ENCODE measurements around the gene TGFBR3.
A peak's percentile ranks its signal among the peaks of the same experiment; 100 is the strongest.

The TGFBR3 gene

GRCh38 chr1:91736715-91737615, 149.0 kb downstream of the TGFBR3 start:
- no peak for DNase-seq (ENCODE audit: low read depth, low spot score)

DNA sequence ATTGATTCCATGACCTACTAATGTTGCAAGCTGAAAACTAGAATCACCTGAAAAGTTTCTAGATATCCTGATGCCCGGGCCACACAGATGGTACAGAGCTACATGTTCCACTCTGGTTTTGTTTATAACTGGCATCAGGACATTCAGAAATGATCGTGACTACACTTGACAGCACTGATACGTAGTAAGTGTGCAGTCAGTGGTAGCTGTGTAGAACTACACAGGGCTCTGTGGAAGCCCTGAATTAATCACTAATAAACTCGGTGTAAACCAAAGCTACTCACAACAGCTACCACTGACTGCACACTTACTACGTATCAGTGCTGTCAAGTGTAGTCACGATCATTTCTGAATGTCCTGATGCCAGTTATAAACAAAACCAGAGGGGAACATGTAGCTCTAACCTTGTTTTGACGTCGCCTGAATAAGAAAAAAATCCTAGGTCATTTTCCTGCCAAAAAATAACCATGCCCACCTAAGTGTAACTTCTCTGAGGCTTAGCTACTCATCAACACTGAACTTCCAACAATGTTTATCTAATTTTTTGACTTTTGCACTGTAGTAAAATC, 149.7 kb downstream of the TGFBR3 start:
- DNase-seq (ENCODE audit: low read depth, low spot score): no peak

- no peak for DNase-seq (ENCODE audit: low read depth, low spot score)
These were observed 150.6 kb downstream of the TGFBR3 start for GRCh38 chr1:91735266-91735845.

DNA sequence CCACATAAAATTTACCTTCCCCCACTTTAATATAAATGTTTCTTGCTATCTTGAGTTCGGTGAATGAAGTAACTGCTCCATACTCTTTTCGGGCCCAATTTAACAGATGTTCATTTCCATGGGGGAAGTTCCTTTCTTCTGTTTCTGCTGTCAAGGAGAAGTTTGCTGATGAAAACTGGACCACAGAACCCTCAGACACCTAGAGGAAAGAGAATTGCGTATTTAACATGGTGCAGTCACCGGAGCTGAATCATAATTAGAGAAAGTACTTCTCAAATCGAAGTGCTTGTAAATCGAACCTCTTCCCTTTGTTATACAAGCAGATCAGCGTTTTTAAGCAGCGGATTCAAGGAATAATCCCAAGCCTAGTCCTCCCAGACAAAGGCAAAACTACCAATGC, 151.2 kb downstream of the TGFBR3 start:
- no peak for DNase-seq (ENCODE audit: low read depth, low spot score)

- DNase-seq (ENCODE audit: low read depth, low spot score): no peak
These were observed 152.7 kb downstream of the TGFBR3 start for GRCh38 chr1:91733108-91733710.

GRCh38 chr1:91732291-91733107, 153.5 kb downstream of the TGFBR3 start:
- no peak for DNase-seq (ENCODE audit: low read depth, low spot score)

GRCh38 chr1:91731815-91732214, 154.1 kb downstream of the TGFBR3 start:
- no peak for DNase-seq (ENCODE audit: low read depth, low spot score)

DNA sequence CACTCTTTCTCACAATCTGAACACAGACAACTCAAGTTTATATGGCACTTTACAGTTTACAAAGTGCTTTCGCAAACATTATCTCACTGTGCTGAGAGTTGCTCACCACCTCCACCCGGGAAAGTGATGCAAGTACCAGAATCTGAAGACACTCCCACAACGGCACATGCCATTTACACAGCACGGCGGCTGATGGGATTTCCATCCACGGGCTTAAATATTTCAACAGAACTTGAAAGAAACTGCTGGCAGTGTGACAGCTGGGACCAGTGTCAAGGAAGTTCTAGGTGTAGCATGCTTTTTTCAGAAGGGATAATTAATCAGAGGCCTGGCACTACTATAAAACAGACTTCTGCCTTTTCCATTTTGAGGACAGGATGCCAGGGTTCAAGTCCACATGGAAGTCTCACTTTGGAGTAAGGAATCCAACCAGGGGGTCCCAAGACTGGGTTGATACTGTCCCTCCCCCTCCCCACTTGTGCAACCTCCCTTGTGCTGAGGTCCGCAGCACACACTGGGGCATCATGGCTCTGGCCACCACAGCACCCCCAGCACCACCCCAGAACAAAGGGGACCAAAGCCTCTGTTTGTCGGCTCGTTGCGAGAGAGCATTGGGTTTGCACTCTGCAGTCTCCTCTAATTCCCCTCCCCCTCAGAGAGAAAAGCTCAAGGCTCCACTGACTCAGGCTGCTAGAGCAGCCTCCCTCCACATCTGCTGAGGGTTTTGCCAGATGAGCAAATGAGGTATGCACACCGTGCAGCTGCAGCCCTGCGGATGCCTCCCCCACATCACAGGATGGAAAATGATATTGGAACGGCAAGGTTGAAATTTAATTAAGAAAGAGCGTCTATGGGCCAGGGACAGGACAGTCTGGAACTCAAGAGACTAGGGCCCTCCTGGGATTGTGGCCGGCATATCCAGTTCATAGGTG, 154.9 kb downstream of the TGFBR3 start:
- DNase-seq (ENCODE audit: low read depth, low spot score): no peak

GRCh38 chr1:91729621-91730358, 156.2 kb downstream of the TGFBR3 start:
- DNase-seq (ENCODE audit: low read depth, low spot score): no peak

GRCh38 chr1:91727763-91728162, 158.2 kb downstream of the TGFBR3 start:
- no peak for DNase-seq (ENCODE audit: low read depth, low spot score)

DNA sequence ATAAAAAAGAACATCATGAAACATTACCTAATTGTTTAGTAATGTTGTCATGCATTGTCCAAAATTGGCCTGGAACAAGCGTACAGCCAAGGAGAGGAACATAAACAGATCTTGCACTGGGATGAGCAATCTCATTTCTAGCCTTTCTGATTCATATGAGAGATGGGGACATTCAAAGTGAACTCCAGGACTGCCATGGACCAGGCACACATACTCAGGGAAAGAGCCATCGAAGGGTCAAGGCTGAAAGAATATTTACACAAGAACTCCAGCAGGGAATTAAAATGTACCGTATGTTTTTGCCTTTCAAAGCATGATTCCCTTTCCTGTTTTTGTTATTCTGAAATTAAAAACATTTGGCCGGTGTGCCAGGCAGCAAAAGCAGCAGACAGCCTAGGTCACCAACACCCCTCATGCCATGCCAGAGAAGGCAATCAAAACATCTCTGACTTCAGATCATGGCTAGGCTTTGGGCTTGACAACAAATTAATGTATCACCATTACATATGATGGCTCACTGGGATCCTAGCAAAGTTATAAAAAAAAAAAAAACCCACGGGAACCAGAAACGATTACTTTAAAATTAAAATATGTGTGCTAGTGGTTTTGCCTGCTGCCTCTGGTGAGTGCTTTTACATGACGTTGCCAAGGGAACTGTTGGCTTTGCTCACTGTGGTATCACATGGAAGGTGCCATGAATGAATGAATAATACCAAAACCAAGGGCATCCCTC, 159.8 kb downstream of the TGFBR3 start:
- DNase-seq (ENCODE audit: low read depth, low spot score): peak; percentile 79

DNA sequence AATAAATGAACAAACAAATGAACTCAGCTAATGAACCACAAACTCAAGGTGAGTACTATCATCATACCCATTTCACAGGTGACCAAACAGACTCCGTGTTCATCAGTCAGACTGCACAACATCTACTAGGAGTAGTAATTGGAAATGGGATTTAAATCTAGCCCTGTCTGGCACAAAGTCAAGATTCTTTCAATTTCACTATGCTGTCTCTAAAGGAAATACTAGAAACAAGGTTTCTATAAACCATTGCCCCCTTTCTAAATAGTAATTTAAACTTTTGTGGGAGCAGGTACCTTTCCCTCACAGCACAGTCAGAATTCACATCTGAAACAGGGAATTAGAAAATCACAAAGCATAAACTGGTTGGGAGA, 160.3 kb downstream of the TGFBR3 start:
- DNase-seq (ENCODE audit: low read depth, low spot score): no peak

DNA sequence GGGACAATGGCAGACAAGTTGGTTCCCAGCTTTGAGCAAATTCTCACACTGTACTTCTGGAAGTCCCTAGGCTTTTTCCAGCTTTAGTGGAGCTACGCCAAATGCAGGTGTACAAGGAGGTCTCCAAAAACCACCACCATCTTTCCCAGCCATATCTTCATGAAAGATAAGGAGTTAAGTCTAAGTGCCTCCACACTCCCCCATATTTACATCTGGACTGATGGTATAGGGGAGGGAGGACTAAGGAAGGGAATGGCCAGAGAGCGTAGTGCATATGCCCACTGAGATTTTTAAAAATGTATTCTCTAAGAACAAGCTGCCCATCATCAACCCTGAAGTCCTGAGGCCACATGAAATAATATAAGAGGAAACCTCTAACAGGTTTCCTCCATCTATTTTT, 161.3 kb downstream of the TGFBR3 start:
- no peak for DNase-seq (ENCODE audit: low read depth, low spot score)

GRCh38 chr1:91724231-91724630, 161.7 kb downstream of the TGFBR3 start:
- no peak for DNase-seq (ENCODE audit: low read depth, low spot score)

- no peak for DNase-seq (ENCODE audit: low read depth, low spot score)
These were observed 165.9 kb downstream of the TGFBR3 start for GRCh38 chr1:91720044-91720443.

DNA sequence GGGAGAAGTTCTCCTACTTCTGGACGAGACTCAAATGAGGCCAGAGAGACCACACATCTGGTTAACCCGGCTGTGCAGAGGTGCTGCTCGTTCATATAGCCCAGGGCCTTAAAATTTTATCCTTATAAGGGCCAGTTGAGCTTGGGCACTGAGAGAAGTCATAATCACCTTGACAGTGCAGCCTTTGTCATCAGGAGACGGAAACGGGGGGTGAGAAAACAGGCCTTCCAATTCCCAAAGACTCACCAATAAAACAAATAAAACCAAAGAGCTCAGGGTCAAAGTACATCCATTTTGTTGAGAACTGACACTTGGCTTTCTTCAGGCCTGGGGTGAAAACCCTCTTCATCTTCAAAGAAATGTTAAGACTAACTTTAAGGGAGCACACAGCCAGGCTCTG, 167.1 kb downstream of the TGFBR3 start:
- DNase-seq (ENCODE audit: low read depth, low spot score): no peak

GRCh38 chr1:91718368-91718767, 167.6 kb downstream of the TGFBR3 start:
- no peak for DNase-seq (ENCODE audit: low read depth, low spot score)

DNA sequence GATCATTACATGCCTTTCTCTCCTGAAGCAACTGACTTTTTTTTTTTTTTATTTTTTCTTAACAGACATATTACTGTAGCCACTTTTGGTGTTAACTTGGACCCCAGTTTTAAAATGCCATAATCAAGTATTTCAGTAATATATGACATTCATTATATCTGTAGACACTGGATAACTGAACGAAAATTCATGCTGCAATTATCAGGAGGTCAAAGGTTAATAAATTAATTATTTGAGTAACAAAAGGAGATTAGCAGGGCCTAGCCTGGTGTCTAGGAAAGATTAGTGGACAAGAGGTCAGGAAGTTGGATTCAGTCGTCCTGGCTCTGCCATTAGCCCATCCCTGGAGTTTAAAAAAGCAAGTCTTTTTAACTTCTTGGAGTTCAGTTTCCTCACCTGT, 168.1 kb downstream of the TGFBR3 start:
- no peak for DNase-seq (ENCODE audit: low read depth, low spot score)

DNA sequence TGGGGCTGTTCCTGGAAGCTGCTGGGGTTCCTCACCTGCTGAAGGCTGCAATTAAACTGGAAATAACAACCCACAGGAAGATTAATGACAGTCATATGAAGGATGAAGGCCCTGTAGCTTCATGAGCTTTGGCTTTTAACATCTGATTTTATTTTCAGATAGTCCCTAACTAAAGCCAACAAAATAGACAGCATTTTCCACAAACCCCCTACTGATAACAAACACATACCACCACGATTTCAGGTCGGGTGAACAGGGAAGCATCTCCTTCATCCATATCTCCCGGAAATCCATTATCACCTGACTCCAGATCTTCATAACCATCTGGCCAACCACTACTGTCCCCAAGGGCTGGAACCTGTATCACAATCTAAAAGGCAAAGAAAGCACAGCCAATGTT, 169.6 kb downstream of the TGFBR3 start:
- no peak for DNase-seq (ENCODE audit: low read depth, low spot score)

All from smooth muscle cell of the brain vasculature (primary cell).